Fibroblast of lung (primary cell): ENCODE results near the gene BRD3.

Experiments
- CTCF ChIP-seq, 2 donors: IDR thresholded peaks in 1 of 2; conservative IDR thresholded peaks in 1 of 2; 1 replicate in 1 of 2; 2 replicates in 1 of 2; pipeline ENCODE4 v1.5.1; 2011 to 2012; ENCODE audit warnings: low read length in 2 of 2, control low read depth in 1 of 2, inconsistent platforms in 1 of 2, low read depth in 1 of 2, mild to moderate bottlenecking in 1 of 2
- EZH2 ChIP-seq: IDR thresholded peaks from 2 replicates; pipeline ENCODE4 v1.5.1; 2012; ENCODE audit warnings: low read length, control low read depth, mild to moderate bottlenecking; ENCODE audit errors: missing control alignments

DNA sequence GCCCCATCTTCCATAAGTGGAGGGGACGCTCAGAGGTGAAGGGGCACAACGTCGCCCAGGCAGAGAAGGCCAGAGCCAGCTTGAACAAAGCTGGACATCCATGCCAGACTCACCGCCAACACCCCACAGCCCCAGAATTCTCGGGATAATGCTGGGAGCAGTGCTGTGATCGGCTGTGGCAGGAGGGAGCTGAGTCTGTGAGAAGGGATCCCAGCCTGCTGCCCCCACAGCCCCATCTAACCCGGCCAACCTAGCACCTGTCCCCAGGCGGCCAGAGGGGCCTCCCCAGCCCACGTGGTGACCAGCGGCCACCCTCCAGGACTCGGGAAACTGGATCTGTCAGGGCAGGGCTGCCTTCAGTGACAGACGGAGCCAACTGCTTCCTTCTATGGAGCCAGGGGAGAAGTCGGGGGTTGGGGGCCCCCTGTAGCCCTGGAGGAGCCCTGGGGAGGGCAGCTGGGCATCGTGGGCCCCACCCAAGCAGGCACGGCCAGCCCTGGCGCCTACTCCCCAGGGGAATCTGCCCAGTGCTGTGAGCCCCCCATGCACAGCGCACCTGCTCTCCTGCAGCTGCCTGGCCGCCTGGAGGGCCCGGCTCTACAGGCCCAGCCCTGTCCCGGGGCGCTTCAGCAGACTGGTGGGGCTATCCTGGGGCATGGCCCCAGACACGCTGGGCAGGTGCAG is 6.0 kb downstream of the BRD3 start:
- TF ChIP-seq CTCF (conservative IDR thresholded peaks at IDR 0.05 in 1 of 2, IDR thresholded peaks at IDR 0.05 in 1 of 2; ENCODE audit: low read depth in 1 of 2, low read length in 2 of 2), result no peak
- TF ChIP-seq EZH2, result no peak
